Panc1 (cell line): ENCODE data around the gene GOLPH3. TPM values are rescaled to one million over a fixed set of nuclear protein-coding genes. Genes with fewer than 3 reads are reported as not detected.

ENCODE experiments used
- ATAC-seq: fragments of 200-7000 bp; cut with Tn5 transposase; 2 replicates; pipeline ENCODE4 v1.9.1; 2020; ENCODE audit warnings: mild to moderate bottlenecking, moderate library complexity
- BruUV-seq: library from RNA; stranded (reverse); fragments of 400-500 nt; replicated peaks from 2 replicates; lab custom pipeline; 2021; lab: Mats Ljungman, UMichigan
- CTCF ChIA-PET: fragments of 300-600 bp; sonication (Branson Sonifier 250); formaldehyde crosslinking; loops from one replicate; lab custom pipeline; 2022; ENCODE audit warnings: antibody characterized with exemption; lab: Charles Lee
- POLR2A ChIA-PET: fragments of 300-600 bp; sonication (Branson Sonifier 250); formaldehyde crosslinking; loops from one replicate; lab custom pipeline; 2022; ENCODE audit warnings: antibody characterized with exemption; lab: Charles Lee
- DNase-seq: peaks from one replicate; pipeline ENCODE4 v3.0.0-alpha.2; 2010; ENCODE audit warnings: low read depth, low spot score
- H3K27ac ChIP-seq: 2 replicates; pipeline ENCODE4 v1.5.1; 2011; ENCODE audit warnings: mild to moderate bottlenecking, low read length, inconsistent platforms
- H3K27me3 ChIP-seq: fragments of 200-500 bp; sonication (Bioruptor generic); 2 replicates; pipeline ENCODE4 v1.6.0; 2014; ENCODE audit warnings: low read length, inconsistent platforms; ENCODE audit not compliant: control insufficient read depth, insufficient read depth
- H3K36me3 ChIP-seq: fragments of 200-500 bp; sonication (Bioruptor generic); 2 replicates; pipeline ENCODE4 v1.5.1; 2014; ENCODE audit warnings: inconsistent platforms, mild to moderate bottlenecking, low read length, moderate library complexity; ENCODE audit not compliant: control insufficient read depth, insufficient read depth
- H3K4me1 ChIP-seq: 2 replicates; pipeline ENCODE4 v1.5.1; 2011; ENCODE audit warnings: inconsistent platforms, mild to moderate bottlenecking, low read length, moderate library complexity; ENCODE audit not compliant: control insufficient read depth, insufficient read depth
- H3K4me3 ChIP-seq, 2 experiments: 2 replicates each; pipeline ENCODE4 v1.5.1; 2011 to 2012; ENCODE audit warnings: low read depth in 2 of 2, low read length in 2 of 2, mild to moderate bottlenecking in 2 of 2, inconsistent platforms in 1 of 2, moderate library complexity in 1 of 2
- H3K9me3 ChIP-seq: fragments of 200-500 bp; sonication (Bioruptor generic); 2 replicates; pipeline ENCODE4 v1.5.1; 2014; ENCODE audit warnings: low read depth, mild to moderate bottlenecking, inconsistent platforms, low read length, moderate library complexity; ENCODE audit not compliant: control insufficient read depth, insufficient read depth
- POLR2AphosphoS5 ChIP-seq: IDR thresholded peaks from 2 replicates; pipeline ENCODE4 v1.6.1; 2012; ENCODE audit warnings: mild to moderate bottlenecking, low read depth, low read length, moderate library complexity
- SIN3A ChIP-seq: IDR thresholded peaks from 2 replicates; pipeline ENCODE4 v1.6.1; 2012; ENCODE audit warnings: low read depth, mild to moderate bottlenecking, low read length, moderate library complexity, borderline replicate concordance; ENCODE audit not compliant: insufficient read depth
- TCF7L2 ChIP-seq: IDR thresholded peaks from 2 replicates; pipeline ENCODE4 v1.6.1; 2011; ENCODE audit warnings: mild to moderate bottlenecking, low read depth, low read length, inconsistent platforms
- in situ Hi-C: cut with HindIII; loops from 2 replicates; pipeline ENCODE4 v1.10.0; 2016; ENCODE audit warnings: low sequenced_read_pairs, low pct_unique_long_range_greater_than_20kb
- intact Hi-C: fragments of 100-400 bp; cut with micrococcal nuclease; formaldehyde crosslinking; loops from one replicate; pipeline ENCODE4 v1.10.0; 2022; ENCODE audit not compliant: unreplicated experiment
- total RNA-seq: library from RNA; stranded (reverse); gene quantifications from one replicate; pipeline ENCODE4 v1.2.1, GENCODE V29; 2021; ENCODE audit not compliant: unreplicated experiment
- TF ChIP-seq, protein P1 (sequence below): fragments of 450-650 bp; IDR thresholded peaks from 2 replicates; pipeline ENCODE4 v1.5.1; 2017; ENCODE audit warnings: mild to moderate bottlenecking
- TF ChIP-seq, protein P2 (sequence below), 2 experiments: IDR thresholded peaks; 2 replicates each; pipeline ENCODE4 v1.6.1; 2011 to 2012; ENCODE audit warnings: low read depth in 2 of 2, control low read depth in 1 of 2, low read length in 1 of 2, mild to moderate bottlenecking in 1 of 2, moderate library complexity in 1 of 2; ENCODE audit not compliant: insufficient read depth in 1 of 2

GOLPH3 gene
- total RNA-seq, 1 experiment from 2014 or later = 89.7 TPM

DNA sequence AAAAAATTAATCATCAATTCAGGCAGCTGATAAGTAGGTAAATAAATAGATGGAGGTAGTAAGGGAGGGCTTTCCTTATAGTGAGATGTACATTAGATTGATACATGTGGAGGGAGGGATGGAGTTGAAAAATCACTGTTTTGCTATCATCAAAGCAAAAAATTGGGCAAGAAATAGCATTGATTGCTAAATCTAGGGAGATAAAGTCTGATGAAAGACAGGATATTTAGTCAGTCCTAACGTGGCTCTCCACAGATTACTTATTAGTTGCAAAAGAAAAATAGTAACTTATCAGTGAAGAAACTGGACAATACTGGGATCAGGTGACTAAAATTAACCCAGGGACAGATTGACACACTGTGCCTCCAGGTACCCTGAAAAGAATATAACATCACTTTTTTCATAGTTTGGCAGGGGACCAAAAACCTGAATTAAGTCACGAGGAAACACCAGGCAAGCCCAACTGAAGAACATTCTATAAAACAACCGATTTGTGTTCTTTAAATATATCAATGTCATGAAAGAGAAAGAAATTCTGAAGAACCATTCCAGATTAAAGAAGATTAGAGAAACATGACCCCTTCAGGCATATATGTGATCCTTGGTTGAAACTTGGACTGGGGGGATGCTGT is 27.1 kb upstream of the GOLPH3 start:
- Histone ChIP-seq H3K4me3 (no peak overlapping the region), H3K27ac (no peak overlapping the region), H3K36me3 (no peaks in the 10 kb centered on the region), H3K4me1 (no peaks in the 10 kb centered on the region), H3K9me3 (no peaks in the 10 kb centered on the region), H3K27me3 (no peaks in the 10 kb centered on the region)
- POLR2A ChIA-PET = interaction anchor here (0.6 kb wide), 1 partner anchor 218 kb away, joined by 3 read pairs; no protein-coding TSS in a partner anchor
- CTCF ChIA-PET = no interaction called here
- no TSS peak for BruUV-seq
- TF ChIP-seq POLR2AphosphoS5 = no peak
- TF ChIP-seq, protein P1, sequence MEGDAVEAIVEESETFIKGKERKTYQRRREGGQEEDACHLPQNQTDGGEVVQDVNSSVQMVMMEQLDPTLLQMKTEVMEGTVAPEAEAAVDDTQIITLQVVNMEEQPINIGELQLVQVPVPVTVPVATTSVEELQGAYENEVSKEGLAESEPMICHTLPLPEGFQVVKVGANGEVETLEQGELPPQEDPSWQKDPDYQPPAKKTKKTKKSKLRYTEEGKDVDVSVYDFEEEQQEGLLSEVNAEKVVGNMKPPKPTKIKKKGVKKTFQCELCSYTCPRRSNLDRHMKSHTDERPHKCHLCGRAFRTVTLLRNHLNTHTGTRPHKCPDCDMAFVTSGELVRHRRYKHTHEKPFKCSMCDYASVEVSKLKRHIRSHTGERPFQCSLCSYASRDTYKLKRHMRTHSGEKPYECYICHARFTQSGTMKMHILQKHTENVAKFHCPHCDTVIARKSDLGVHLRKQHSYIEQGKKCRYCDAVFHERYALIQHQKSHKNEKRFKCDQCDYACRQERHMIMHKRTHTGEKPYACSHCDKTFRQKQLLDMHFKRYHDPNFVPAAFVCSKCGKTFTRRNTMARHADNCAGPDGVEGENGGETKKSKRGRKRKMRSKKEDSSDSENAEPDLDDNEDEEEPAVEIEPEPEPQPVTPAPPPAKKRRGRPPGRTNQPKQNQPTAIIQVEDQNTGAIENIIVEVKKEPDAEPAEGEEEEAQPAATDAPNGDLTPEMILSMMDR = no peak
- no peak for TF ChIP-seq SIN3A
- TF ChIP-seq, protein P2, sequence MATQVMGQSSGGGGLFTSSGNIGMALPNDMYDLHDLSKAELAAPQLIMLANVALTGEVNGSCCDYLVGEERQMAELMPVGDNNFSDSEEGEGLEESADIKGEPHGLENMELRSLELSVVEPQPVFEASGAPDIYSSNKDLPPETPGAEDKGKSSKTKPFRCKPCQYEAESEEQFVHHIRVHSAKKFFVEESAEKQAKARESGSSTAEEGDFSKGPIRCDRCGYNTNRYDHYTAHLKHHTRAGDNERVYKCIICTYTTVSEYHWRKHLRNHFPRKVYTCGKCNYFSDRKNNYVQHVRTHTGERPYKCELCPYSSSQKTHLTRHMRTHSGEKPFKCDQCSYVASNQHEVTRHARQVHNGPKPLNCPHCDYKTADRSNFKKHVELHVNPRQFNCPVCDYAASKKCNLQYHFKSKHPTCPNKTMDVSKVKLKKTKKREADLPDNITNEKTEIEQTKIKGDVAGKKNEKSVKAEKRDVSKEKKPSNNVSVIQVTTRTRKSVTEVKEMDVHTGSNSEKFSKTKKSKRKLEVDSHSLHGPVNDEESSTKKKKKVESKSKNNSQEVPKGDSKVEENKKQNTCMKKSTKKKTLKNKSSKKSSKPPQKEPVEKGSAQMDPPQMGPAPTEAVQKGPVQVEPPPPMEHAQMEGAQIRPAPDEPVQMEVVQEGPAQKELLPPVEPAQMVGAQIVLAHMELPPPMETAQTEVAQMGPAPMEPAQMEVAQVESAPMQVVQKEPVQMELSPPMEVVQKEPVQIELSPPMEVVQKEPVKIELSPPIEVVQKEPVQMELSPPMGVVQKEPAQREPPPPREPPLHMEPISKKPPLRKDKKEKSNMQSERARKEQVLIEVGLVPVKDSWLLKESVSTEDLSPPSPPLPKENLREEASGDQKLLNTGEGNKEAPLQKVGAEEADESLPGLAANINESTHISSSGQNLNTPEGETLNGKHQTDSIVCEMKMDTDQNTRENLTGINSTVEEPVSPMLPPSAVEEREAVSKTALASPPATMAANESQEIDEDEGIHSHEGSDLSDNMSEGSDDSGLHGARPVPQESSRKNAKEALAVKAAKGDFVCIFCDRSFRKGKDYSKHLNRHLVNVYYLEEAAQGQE (IDR thresholded peaks at IDR 0.05; ENCODE audit: insufficient read depth in 1 of 2, low read depth in 2 of 2, low read length in 1 of 2) = no peak
- no peak for TF ChIP-seq TCF7L2
- DNase-seq = no peak
- ATAC-seq = no peak
- in situ Hi-C loops (no loop called here), intact Hi-C loops (no loop called here)

DNA sequence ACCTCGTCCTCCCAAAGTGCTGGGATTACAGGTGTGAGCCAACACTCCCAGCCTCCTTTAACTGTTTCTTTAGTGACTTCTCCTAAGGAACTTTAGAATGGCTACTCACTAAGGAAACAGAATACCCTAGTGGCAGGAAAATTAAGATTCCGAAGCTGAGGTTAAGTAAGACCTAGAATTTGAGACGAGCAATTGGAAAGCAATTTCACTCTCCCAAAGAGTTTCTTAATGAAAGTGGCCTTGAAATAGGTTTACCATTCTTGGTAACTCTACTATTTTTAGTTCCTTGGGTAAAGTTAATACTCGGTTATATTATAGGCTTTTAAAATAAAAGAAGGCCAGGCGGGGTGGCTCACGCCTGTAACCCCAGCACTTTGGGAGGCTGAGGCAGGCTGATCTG is 22.9 kb upstream of the GOLPH3 start:
- TF ChIP-seq, protein P1 = no peak
- TF ChIP-seq TCF7L2 (no peak), POLR2AphosphoS5 (no peak), SIN3A (no peak)
- TF ChIP-seq, protein P2 (IDR thresholded peaks at IDR 0.05; ENCODE audit: insufficient read depth in 1 of 2, low read depth in 2 of 2, low read length in 1 of 2) = no peak
- in situ Hi-C loops (no loop called here), intact Hi-C loops (no loop called here)
- Histone ChIP-seq H3K27me3 (no peaks in the 10 kb centered on the region), H3K9me3 (no peaks in the 10 kb centered on the region), H3K4me3 (no peak overlapping the region), H3K4me1 (peaks cover 8% of the 10 kb centered on the region), H3K36me3 (no peaks in the 10 kb centered on the region), H3K27ac (no peak overlapping the region)
- ChIA-PET POLR2A (no interaction called here), CTCF (interaction anchor here (0.7 kb wide), 1 partner anchor 543 kb away, joined by 3 read pairs; no protein-coding TSS in a partner anchor)
- no peak for ATAC-seq
- DNase-seq = no peak
- BruUV-seq = no TSS peak
